ENCODE results near the gene MYO7B.

The MYO7B gene

DNA sequence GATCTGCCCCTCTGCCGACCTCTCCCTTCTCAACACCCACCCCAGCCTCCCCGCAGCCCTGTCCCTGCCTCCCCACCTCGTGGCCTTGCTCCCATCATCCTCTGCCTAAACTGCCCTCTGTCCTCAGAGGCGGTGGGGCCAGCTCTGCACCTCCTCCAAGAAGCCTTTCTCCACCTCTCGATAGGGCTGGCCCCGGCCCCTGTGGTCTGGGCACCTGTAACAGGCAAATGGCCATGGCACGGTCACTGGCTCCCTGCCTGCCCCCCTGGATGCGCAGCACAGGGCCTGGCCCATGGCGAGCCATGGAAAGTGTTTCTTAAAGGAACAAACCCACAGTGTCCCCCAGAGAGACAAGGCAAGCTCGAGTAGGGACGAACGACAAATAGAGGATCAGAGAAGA is 42.0 kb downstream of the MYO7B start:
- no peak overlapping the region for H3K4me3 ChIP-seq (ENCODE audit: insufficient read depth in 1 of 2, low read depth in 1 of 2, low read length in 2 of 2)
- H3K4ac ChIP-seq (ENCODE audit: low read depth in 1 of 2, low read length in 2 of 2) = no peak overlapping the region
- H2BK12ac ChIP-seq (ENCODE audit: low read length in 2 of 2) = peak overlapping the region in 1 of 2 experiments; percentile 10
- no peak overlapping the region for H2BK120ac ChIP-seq (ENCODE audit: low read depth, low read length)
- 90% methylated on average over 12 of the region's 12 CpGs for WGBS
- no peaks in the 10 kb centered on the region for H3K79me1 ChIP-seq (replicated peaks; ENCODE audit: low read length, poor library complexity, severe bottlenecking)
- no peak overlapping the region for H3K27ac ChIP-seq (ENCODE audit: low read length, poor library complexity, severe bottlenecking)
- no peak overlapping the region for H2AK5ac ChIP-seq (ENCODE audit: low read length, severe bottlenecking)
- no peak for DNase-seq
- H2BK15ac ChIP-seq (ENCODE audit: low read depth, poor library complexity, severe bottlenecking) = no peak overlapping the region
- H3K14ac ChIP-seq (ENCODE audit: low read length in 2 of 2) = no peak overlapping the region
- no peak overlapping the region for H3K18ac ChIP-seq (ENCODE audit: low read depth in 1 of 2, low read length in 2 of 2)
- H4K8ac ChIP-seq (ENCODE audit: low read length) = no peak overlapping the region
- peak overlapping the region in 1 of 2 experiments; percentile 19 for H3K23ac ChIP-seq (ENCODE audit: low read length in 2 of 2)
- H3K4me2 ChIP-seq (ENCODE audit: low read length, poor library complexity, severe bottlenecking) = no peak overlapping the region
- H2BK5ac ChIP-seq (ENCODE audit: low read depth, low read length, poor library complexity, severe bottlenecking) = no peak overlapping the region
- H3K9me3 ChIP-seq (ENCODE audit: control insufficient read depth, low read length) = no peaks in the 10 kb centered on the region
- peaks cover 13 to 25% of the 10 kb centered on the region in 2 experiments for H3K27me3 ChIP-seq (ENCODE audit: control insufficient read depth in 1 of 2, insufficient read depth in 1 of 2, low read length in 2 of 2)
- no peak overlapping the region for H3K9ac ChIP-seq (ENCODE audit: low read length)
- H4K91ac ChIP-seq (ENCODE audit: low read length) = no peak overlapping the region
- H2AFZ ChIP-seq (ENCODE audit: low read depth, low read length) = no peak overlapping the region
- no peaks in the 10 kb centered on the region for H3K36me3 ChIP-seq (ENCODE audit: control insufficient read depth in 1 of 2, insufficient read depth in 2 of 2, low read depth in 1 of 2, low read length in 2 of 2)
- peaks cover 4% of the 10 kb centered on the region for H3K4me1 ChIP-seq (ENCODE audit: control insufficient read depth, insufficient read depth, low read depth, low read length)

DNA sequence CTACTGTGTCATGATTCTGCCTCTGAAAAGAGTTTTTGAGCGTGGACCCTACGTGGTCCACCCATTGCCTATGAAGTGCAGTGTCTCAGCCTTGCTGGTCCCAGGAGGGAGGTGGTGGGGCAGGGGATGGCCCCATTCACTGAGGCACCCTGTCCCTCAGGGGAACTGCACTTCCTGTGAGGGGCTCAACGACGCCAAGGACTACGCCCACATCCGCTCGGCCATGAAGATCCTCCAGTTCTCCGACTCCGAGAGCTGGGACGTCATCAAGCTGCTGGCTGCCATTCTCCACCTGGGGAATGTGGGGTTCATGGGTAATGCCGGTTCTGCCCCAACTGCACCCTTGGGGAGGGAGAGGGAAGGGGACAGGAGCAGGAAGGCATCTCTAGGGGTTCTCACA is 42.5 kb downstream of the MYO7B start:
- H3K18ac ChIP-seq (ENCODE audit: low read depth in 1 of 2, low read length in 2 of 2) = no peak overlapping the region
- no peak overlapping the region for H3K4me3 ChIP-seq (ENCODE audit: insufficient read depth in 1 of 2, low read depth in 1 of 2, low read length in 2 of 2)
- no peak overlapping the region for H2AFZ ChIP-seq (ENCODE audit: low read depth, low read length)
- no peak overlapping the region for H4K91ac ChIP-seq (ENCODE audit: low read length)
- no peaks in the 10 kb centered on the region for H3K36me3 ChIP-seq (ENCODE audit: control insufficient read depth in 1 of 2, insufficient read depth in 2 of 2, low read depth in 1 of 2, low read length in 2 of 2)
- H3K4ac ChIP-seq (ENCODE audit: low read depth in 1 of 2, low read length in 2 of 2) = no peak overlapping the region
- no peak overlapping the region for H3K9ac ChIP-seq (ENCODE audit: low read length)
- H2BK120ac ChIP-seq (ENCODE audit: low read depth, low read length) = no peak overlapping the region
- WGBS = 91% methylated on average over 11 of the region's 11 CpGs
- no peak overlapping the region for H3K4me2 ChIP-seq (ENCODE audit: low read length, poor library complexity, severe bottlenecking)
- peaks cover 13 to 25% of the 10 kb centered on the region in 2 experiments for H3K27me3 ChIP-seq (ENCODE audit: control insufficient read depth in 1 of 2, insufficient read depth in 1 of 2, low read length in 2 of 2)
- peaks cover 4% of the 10 kb centered on the region for H3K4me1 ChIP-seq (ENCODE audit: control insufficient read depth, insufficient read depth, low read depth, low read length)
- H3K23ac ChIP-seq (ENCODE audit: low read length in 2 of 2) = no peak overlapping the region
- H4K8ac ChIP-seq (ENCODE audit: low read length) = no peak overlapping the region
- no peak overlapping the region for H3K27ac ChIP-seq (ENCODE audit: low read length, poor library complexity, severe bottlenecking)
- no peak overlapping the region for H2BK15ac ChIP-seq (ENCODE audit: low read depth, poor library complexity, severe bottlenecking)
- H3K9me3 ChIP-seq (ENCODE audit: control insufficient read depth, low read length) = no peaks in the 10 kb centered on the region
- no peak overlapping the region for H2BK5ac ChIP-seq (ENCODE audit: low read depth, low read length, poor library complexity, severe bottlenecking)
- H2AK5ac ChIP-seq (ENCODE audit: low read length, severe bottlenecking) = no peak overlapping the region
- no peak overlapping the region for H2BK12ac ChIP-seq (ENCODE audit: low read length in 2 of 2)
- no peaks in the 10 kb centered on the region for H3K79me1 ChIP-seq (replicated peaks; ENCODE audit: low read length, poor library complexity, severe bottlenecking)
- DNase-seq = no peak
- no peak overlapping the region for H3K14ac ChIP-seq (ENCODE audit: low read length in 2 of 2)

DNA sequence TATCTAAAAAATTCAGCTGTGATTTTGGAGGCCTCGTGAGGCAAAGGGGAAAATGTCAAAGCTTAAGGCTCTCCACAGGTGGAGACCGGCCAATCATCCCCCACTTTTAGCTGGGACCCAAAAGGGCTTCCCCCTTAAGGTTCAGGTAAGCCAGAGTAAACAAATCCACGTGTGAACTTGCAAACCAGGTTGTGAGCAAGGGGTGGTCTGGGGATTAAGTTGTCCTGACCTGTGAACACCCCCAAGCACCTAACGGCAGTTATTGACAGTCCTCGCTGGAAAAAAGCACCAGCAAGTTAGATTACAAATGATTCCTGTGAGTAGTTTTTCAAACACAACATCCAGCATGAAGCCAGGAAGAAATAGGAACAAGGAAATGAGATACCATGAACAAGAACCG is 42.9 kb downstream of the MYO7B start:
- H3K9me3 ChIP-seq (ENCODE audit: control insufficient read depth, low read length) = no peaks in the 10 kb centered on the region
- WGBS = 79% methylated on average over 6 of the region's 6 CpGs

DNA sequence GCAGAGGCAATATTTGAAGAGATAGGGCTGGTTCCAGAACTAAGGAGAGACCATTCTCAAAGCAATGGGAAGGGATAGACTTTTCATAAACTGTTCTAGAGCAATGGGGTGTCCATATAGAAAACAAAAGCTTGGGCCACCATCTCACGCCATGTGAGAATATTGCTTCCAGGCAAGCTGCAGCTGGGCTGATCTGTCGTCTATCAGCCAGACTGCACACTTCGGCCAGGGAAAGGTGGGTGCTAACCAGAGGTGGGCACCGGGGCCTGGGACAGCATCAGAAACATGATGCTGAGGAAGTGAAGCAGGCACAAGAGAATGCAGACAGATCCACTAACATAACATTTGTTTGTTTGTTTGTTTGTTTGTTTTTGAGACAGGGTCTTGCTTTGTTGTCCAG is 43.7 kb downstream of the MYO7B start:
- Histone ChIP-seq H2BK120ac (ENCODE audit: low read depth, low read length) (no peak overlapping the region), H2AFZ (ENCODE audit: low read depth, low read length) (no peak overlapping the region), H3K79me1 (replicated peaks; ENCODE audit: low read length, poor library complexity, severe bottlenecking) (no peaks in the 10 kb centered on the region), H3K27ac (ENCODE audit: low read length, poor library complexity, severe bottlenecking) (no peak overlapping the region), H4K91ac (ENCODE audit: low read length) (no peak overlapping the region), H3K9ac (ENCODE audit: low read length) (no peak overlapping the region), H3K4ac (ENCODE audit: low read depth in 1 of 2, low read length in 2 of 2) (no peak overlapping the region), H2BK12ac (ENCODE audit: low read length in 2 of 2) (no peak overlapping the region), H3K27me3 (ENCODE audit: control insufficient read depth in 1 of 2, insufficient read depth in 1 of 2, low read length in 2 of 2) (peaks cover 13 to 36% of the 10 kb centered on the region in 2 experiments), H3K23ac (ENCODE audit: low read length in 2 of 2) (no peak overlapping the region), H3K4me3 (ENCODE audit: insufficient read depth in 1 of 2, low read depth in 1 of 2, low read length in 2 of 2) (no peak overlapping the region), H3K4me1 (ENCODE audit: control insufficient read depth, insufficient read depth, low read depth, low read length) (peaks cover 4% of the 10 kb centered on the region), H2BK5ac (ENCODE audit: low read depth, low read length, poor library complexity, severe bottlenecking) (no peak overlapping the region), H3K9me3 (ENCODE audit: control insufficient read depth, low read length) (no peaks in the 10 kb centered on the region), H3K4me2 (ENCODE audit: low read length, poor library complexity, severe bottlenecking) (no peak overlapping the region), H4K8ac (ENCODE audit: low read length) (no peak overlapping the region), H3K14ac (ENCODE audit: low read length in 2 of 2) (no peak overlapping the region), H2AK5ac (ENCODE audit: low read length, severe bottlenecking) (no peak overlapping the region), H2BK15ac (ENCODE audit: low read depth, poor library complexity, severe bottlenecking) (no peak overlapping the region), H3K18ac (ENCODE audit: low read depth in 1 of 2, low read length in 2 of 2) (no peak overlapping the region), H3K36me3 (ENCODE audit: control insufficient read depth in 1 of 2, insufficient read depth in 2 of 2, low read depth in 1 of 2, low read length in 2 of 2) (no peaks in the 10 kb centered on the region)
- WGBS = 94% methylated on average over 4 of the region's 4 CpGs
- no peak for DNase-seq

More for the DNA sequence above, 42.9 kb downstream of the MYO7B start:
- Histone ChIP-seq H4K91ac (ENCODE audit: low read length) (no peak overlapping the region), H3K23ac (ENCODE audit: low read length in 2 of 2) (no peak overlapping the region), H3K27me3 (ENCODE audit: control insufficient read depth in 1 of 2, insufficient read depth in 1 of 2, low read length in 2 of 2) (peaks cover 10 to 28% of the 10 kb centered on the region in 2 experiments), H2BK15ac (ENCODE audit: low read depth, poor library complexity, severe bottlenecking) (no peak overlapping the region), H2BK120ac (ENCODE audit: low read depth, low read length) (no peak overlapping the region), H3K14ac (ENCODE audit: low read length in 2 of 2) (no peak overlapping the region), H2BK12ac (ENCODE audit: low read length in 2 of 2) (no peak overlapping the region), H3K18ac (ENCODE audit: low read depth in 1 of 2, low read length in 2 of 2) (no peak overlapping the region), H3K36me3 (ENCODE audit: control insufficient read depth in 1 of 2, insufficient read depth in 2 of 2, low read depth in 1 of 2, low read length in 2 of 2) (no peaks in the 10 kb centered on the region), H3K9ac (ENCODE audit: low read length) (no peak overlapping the region), H2BK5ac (ENCODE audit: low read depth, low read length, poor library complexity, severe bottlenecking) (no peak overlapping the region), H3K79me1 (replicated peaks; ENCODE audit: low read length, poor library complexity, severe bottlenecking) (no peaks in the 10 kb centered on the region), H2AK5ac (ENCODE audit: low read length, severe bottlenecking) (no peak overlapping the region), H3K4me3 (ENCODE audit: insufficient read depth in 1 of 2, low read depth in 1 of 2, low read length in 2 of 2) (no peak overlapping the region), H4K8ac (ENCODE audit: low read length) (no peak overlapping the region), H3K4ac (ENCODE audit: low read depth in 1 of 2, low read length in 2 of 2) (no peak overlapping the region), H3K4me2 (ENCODE audit: low read length, poor library complexity, severe bottlenecking) (no peak overlapping the region), H3K4me1 (ENCODE audit: control insufficient read depth, insufficient read depth, low read depth, low read length) (peaks cover 4% of the 10 kb centered on the region), H3K27ac (ENCODE audit: low read length, poor library complexity, severe bottlenecking) (no peak overlapping the region), H2AFZ (ENCODE audit: low read depth, low read length) (no peak overlapping the region)
- no peak for DNase-seq

Data from mesenchymal stem cell (in vitro differentiated cells and primary cell).